HCT116 (cell line): ENCODE data around the gene DDX54.

Experiments
- CBX3 ChIP-seq: IDR thresholded peaks from 2 replicates; pipeline ENCODE4 v1.6.1; 2012; ENCODE audit warnings: low read depth
- JUND ChIP-seq: IDR thresholded peaks from 2 replicates; pipeline ENCODE4 v1.6.1; 2012
- POLR2A ChIP-seq: IDR thresholded peaks from 2 replicates; pipeline ENCODE4 v1.7.0; 2011; ENCODE audit warnings: borderline replicate concordance; ENCODE audit not compliant: insufficient read depth, insufficient read length; ENCODE audit errors: extremely low read depth
- POLR2AphosphoS5 ChIP-seq: IDR thresholded peaks from 2 replicates; pipeline ENCODE4 v1.6.1; 2011; ENCODE audit warnings: mild to moderate bottlenecking, low read depth, low read length, moderate library complexity
- YY1 ChIP-seq: IDR thresholded peaks from 2 replicates; pipeline ENCODE4 v1.6.1; 2011; ENCODE audit warnings: low read length, low read depth, moderate library complexity, mild to moderate bottlenecking; ENCODE audit not compliant: insufficient replicate concordance; ENCODE audit errors: extremely low read depth
- TF ChIP-seq, protein P1 (sequence below), 3 experiments: fragments of 200-600 bp in 1 of 3; sonication (generic) in 1 of 3; IDR thresholded peaks in 2 of 3; conservative IDR thresholded peaks in 1 of 3; 2 replicates each; pipeline ENCODE4 v1.5.1; 2012 to 2017; ENCODE audit warnings: low read depth in 2 of 3, low read length in 2 of 3, antibody characterized with exemption in 1 of 3, borderline replicate concordance in 1 of 3, control low read depth in 1 of 3, mild to moderate bottlenecking in 1 of 3, mixed read lengths in 1 of 3, mixed run types in 1 of 3, moderate library complexity in 1 of 3; ENCODE audit not compliant: insufficient read depth in 1 of 3
- TF ChIP-seq, protein P2 (sequence below): IDR thresholded peaks from 2 replicates; pipeline ENCODE4 v1.6.1; 2012

DNA sequence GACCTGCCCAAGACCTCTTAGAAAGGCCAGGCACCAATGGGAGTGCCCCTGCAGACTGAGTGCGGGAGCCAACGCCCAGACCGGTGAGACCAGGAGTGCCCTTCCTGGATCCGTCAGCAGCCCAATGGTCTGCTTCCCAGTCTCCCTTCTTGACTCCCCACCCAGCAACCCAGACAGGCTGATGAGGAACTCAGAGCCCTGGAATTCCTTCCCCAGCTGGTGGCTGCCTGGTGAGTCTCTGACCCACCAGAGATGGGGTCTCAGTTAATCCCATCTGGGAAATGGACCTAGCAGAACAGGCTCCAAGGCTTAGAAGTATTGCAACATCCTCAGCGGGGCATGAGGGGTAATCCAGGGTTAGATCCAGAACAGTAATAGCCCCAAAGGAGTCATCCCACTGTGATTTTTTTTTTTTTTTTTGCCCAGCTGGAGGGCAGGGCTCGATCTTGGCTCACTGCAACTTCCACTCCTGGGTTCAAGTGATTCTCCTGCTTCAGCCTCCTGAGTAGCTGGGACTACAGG lies 48.2 kb downstream of the DDX54 start:
- TF ChIP-seq, protein P1, sequence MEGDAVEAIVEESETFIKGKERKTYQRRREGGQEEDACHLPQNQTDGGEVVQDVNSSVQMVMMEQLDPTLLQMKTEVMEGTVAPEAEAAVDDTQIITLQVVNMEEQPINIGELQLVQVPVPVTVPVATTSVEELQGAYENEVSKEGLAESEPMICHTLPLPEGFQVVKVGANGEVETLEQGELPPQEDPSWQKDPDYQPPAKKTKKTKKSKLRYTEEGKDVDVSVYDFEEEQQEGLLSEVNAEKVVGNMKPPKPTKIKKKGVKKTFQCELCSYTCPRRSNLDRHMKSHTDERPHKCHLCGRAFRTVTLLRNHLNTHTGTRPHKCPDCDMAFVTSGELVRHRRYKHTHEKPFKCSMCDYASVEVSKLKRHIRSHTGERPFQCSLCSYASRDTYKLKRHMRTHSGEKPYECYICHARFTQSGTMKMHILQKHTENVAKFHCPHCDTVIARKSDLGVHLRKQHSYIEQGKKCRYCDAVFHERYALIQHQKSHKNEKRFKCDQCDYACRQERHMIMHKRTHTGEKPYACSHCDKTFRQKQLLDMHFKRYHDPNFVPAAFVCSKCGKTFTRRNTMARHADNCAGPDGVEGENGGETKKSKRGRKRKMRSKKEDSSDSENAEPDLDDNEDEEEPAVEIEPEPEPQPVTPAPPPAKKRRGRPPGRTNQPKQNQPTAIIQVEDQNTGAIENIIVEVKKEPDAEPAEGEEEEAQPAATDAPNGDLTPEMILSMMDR (IDR thresholded peaks at IDR 0.05 in 2 of 3, conservative IDR thresholded peaks at IDR 0.05 in 1 of 3; ENCODE audit: borderline replicate concordance in 1 of 3, insufficient read depth in 1 of 3, low read depth in 2 of 3, low read length in 2 of 3) = no peak
- no peak for TF ChIP-seq CBX3
- TF ChIP-seq POLR2A = no peak
- no peak for TF ChIP-seq YY1
- TF ChIP-seq, protein P2, sequence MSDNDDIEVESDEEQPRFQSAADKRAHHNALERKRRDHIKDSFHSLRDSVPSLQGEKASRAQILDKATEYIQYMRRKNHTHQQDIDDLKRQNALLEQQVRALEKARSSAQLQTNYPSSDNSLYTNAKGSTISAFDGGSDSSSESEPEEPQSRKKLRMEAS = no peak
- no peak for TF ChIP-seq POLR2AphosphoS5
- no peak for TF ChIP-seq JUND
